Measurements from ENCODE around the gene SIRPB1.
"Not testable (repeated sequence)": the region's sequence is repeated elsewhere in the genome, so short reads cannot be mapped to it uniquely, and the experiment has no call there.

Gene SIRPB1

DNA sequence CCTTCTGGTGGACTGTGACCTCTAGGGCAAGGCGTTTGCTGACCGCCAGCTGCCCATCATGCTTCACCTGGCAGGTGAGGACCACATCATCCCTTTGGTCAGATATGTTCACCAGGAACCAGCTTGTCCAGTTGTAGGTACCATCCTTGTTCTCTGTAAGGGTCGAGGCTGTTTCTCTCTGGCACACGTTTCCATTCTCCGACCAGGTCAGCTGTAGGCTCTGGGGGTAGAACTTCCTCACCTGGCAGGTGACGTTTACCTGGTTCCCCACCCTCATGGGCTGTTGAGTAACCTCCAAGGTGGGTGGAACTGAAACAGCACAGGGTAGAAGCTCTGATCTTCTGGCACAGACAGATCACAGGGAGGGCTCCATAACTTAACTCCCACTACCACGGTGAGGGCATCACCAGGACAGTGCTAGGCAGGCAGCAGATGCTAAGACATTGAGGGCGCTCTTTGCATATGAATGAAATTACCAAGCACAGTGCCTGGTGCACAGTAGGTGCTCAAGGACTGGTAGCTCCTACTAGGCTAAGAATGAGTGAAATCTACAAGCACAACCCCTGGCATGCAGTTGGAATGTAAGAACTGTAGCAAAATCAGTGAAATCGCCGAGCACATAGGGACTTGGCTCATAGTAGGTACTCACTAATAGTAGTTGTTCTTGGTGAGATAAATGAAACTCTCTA, 15.6 kb upstream of the SIRPB1 start:
- DNase-seq, result no peak

DNA sequence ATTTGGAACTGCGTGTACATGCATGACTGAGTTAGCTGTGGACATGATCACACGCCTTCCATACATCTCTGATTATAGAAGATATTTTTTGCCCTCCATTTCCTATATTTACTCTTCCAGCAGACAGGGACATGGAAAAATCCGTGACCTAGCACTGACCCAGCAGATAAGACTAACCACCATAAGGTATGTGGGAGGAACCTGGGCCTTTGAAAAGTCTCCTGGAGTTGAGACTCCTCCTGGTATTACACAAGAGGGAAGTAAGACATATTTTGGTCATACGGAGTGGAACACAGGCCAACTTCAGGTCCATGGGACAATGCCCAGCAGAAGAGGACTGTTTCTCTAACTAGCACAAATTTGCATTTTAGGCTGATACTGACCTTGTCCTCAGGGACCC, 13.7 kb upstream of the SIRPB1 start:
- no peak for DNase-seq

- no peak for DNase-seq
These were observed 12.4 kb upstream of the SIRPB1 start for GRCh38 chr20:1632178-1632577.

- no peak for DNase-seq
These were observed 11.7 kb upstream of the SIRPB1 start for GRCh38 chr20:1631309-1632151.

- no peak for DNase-seq
These were observed 10.4 kb upstream of the SIRPB1 start for GRCh38 chr20:1630186-1630585.

GRCh38 chr20:1629321-1629720, 9.5 kb upstream of the SIRPB1 start:
- no peak for DNase-seq

DNA sequence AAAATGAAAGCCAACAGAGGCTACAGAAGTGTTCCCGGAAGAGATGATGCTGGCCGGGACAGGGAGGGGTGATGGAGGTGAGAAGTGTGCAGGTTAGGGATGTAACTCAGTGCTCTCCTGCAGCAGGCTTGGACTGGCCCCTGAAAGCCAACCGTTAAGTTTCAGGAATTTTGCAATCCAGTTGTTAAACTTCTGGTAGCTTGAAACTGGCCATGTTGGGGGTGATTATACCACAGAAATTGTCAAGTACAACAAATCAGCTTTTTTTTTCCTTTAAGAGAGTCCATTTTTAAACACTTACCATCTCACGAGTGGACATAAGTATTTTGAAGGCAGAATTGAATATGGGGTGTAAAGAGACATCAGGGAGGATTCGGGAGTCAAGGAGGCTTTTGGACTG, 8.8 kb upstream of the SIRPB1 start:
- no peak for DNase-seq

- no peak for DNase-seq
These were observed 7.4 kb upstream of the SIRPB1 start for GRCh38 chr20:1627200-1627550.

DNA sequence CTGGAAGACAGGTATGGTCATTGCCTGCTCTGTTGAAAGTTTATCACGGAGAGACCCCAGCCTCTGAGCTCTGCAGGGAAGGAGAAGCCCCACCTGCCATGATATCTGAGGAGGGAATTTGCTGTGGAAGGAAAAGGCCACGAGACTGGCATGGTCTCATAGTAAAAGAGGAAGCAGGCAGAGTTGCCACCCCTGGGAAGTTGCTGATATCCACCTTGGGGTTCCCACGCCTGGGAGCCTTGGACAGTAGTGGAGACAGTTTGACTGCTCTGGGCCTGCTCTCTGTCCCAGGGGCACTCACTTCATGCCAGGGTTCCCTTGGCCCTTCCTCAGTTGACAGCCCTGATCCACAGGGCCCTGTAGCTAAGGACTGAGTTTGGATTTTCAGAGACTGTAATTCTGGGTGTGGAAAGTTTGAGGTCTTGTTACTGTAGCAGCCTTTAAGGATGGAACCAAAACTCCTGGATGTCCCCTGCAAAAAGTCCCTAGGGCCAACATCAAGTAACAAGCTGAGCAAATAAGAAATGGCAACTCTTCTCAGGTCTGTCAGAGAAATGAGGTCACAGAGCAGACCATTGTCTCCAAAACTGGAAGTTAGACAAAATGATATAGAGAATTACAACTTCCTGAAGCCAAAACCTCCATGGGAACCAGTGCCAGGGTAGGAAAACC, 6.9 kb upstream of the SIRPB1 start:
- DNase-seq, result no peak

GRCh38 chr20:1625083-1625690, 5.4 kb upstream of the SIRPB1 start:
- DNase-seq, result no peak

GRCh38 chr20:1623501-1624205, 3.8 kb upstream of the SIRPB1 start:
- no peak for DNase-seq

DNA sequence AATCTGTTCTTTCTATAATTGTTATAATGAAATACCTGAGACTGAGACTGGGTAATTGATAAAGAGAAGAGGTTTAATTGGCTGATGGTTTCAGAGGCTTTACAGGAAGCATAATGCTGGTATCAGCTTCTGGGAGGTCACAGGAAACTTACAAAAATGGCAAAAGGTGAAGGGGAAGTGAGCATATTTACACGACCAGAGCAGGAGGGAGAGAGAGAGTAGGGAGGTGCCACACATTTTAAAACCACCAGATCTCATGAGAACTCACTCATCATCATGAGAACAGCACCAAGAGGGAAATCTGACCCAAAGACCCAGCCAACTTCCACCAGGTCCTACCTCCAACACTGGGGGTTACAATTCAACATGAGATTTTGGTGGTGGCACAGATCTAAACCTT, 2.6 kb upstream of the SIRPB1 start:
- no peak for DNase-seq

- no peak for DNase-seq
These were observed 1.5 kb upstream of the SIRPB1 start for GRCh38 chr20:1621316-1621715.

DNA sequence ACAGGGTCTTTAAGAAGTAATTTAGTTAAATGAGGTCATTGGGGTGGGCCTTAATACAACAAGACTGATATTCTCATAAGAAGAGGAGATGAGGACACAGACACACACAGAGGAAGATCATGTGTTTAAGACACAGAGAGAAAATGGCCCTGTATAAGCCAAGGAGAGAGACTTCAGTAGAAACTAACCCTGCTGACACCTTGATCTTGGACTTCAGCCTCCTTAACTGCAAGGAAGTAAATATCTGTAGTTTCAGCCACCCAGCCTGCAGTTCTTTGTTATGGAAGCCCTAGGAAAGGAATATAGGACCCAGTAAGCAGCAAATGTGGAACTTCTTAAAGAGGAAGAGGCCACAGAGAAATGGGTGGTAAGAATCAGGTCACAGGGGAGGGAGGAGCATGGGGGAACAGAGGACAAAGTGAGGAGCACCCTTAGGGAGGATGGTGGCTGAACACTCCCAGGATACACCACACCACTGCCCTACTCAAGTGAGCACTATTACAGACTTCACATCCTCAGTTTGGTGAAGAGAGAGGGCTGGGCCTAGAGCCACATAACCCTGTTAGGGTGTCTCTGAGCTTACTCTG, 762 bp downstream of the SIRPB1 start:
- DNase-seq, result no peak

DNA sequence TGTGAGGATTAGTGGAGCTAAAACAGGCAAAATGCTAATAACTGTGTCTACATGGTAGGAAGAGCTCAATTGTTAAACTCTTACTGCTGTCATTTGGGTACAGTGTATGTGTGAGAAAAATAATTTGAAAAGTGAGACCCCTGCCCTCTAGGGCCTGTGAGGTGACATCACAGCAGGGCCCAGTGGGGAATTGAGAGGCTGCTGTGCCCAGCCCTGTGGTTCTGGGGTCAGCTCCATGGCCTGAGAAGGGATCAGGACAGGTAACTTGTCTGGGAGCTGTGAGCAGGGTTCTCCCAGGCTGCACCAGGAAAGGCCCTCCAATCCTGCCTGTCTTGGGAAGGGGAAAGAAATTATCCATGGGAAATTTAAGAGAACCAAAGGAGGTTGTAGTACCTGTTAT, 1.3 kb downstream of the SIRPB1 start:
- no peak for DNase-seq

DNA sequence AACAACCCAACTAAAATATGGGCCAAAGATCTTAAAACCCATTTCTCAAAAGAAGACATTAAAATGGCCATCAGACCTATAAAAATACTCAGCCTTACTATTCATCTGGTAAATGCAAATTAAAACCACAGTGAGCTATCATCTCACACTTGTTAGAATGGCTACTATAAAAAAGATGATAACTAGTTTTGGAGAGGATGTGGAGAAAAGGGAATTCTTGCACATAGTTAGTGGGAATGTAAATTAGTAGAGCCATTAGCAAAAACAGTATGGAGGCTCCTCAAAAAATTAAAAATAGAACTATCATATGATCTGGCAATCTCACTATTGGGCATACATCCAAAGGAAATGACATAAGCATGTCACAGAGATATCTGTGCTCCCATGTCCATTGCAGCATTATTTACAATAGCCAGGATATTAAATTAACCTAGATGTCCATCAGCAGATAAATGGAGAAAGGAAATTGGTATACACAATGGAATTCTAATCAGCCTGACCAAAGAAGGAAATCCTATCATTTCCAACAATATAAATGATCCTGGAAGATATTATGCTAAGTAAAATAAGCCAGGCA, 2.9 kb downstream of the SIRPB1 start:
- DNase-seq, result no peak

DNA sequence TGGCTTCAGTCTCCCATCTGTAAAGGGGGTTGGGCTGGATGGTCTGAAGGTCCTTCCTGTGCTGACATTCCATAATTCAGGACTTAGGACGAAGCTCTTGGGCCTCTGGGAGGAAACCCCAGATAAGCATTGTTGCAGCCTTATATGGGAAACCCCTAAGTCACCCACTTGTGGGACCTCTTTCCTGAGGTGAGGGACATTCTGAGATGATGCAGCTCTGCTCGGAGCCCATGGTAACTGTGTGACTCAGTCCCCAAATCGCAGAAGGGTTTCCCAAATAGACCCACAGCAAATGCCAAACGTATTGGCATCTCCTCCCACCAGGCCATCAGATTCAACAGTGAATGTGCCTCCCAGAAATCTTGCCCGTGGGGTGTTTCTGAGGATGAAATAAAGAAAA, 9.4 kb downstream of the SIRPB1 start:
- not testable (repeated sequence) for DNase-seq

GRCh38 chr20:1608678-1609347, 11.0 kb downstream of the SIRPB1 start:
- not testable (repeated sequence) for DNase-seq

DNA sequence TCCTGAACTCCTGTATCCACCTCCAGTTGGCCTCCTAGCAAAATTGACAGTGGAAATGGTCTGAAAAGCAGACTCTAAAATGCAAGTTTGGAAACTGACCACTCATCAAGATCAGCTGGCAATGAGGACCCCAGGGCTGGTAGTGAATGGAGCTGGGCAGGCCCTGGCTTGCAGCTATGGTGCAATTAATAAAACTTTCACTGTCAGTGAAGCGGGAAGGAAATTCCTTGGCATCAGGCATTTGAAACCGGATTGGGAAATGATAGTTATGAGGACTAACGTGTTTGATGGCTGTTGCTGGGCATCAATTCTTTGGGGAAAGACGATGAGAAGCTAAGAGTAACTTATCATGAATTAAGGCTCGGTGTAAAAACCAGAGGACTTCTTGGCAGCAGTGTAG, 19.1 kb downstream of the SIRPB1 start:
- DNase-seq, result no peak

GRCh38 chr20:1595333-1595732, 24.5 kb downstream of the SIRPB1 start:
- DNase-seq, result no peak
